Iris pigment epithelial cell (primary cell): ENCODE measurements around the gene CELF4.
A peak's percentile ranks its signal among the peaks of the same experiment; 100 is the strongest.

Source experiments
- DNase-seq: peaks from one replicate; pipeline ENCODE4 v3.0.0-alpha.2; 2011; ENCODE audit warnings: low read depth

Gene CELF4

DNA sequence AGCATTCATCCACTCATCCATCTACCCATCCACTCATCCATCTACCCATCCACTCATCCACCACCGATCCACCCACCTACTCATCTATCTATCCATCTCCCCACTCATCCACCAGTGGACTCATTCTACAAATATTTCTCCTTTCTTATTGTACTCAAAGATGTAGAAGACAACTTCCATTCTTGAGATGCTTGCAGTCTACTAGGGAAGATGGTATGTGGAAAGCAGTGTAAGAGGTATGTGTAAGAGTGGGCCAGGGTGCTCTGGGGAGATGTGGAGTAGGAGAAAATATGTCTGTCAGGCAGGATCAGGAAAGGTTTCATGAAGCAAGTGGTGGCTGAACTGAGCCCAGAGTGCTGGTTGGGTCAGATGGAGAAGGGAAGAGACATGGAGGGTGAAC lies 150.8 kb downstream of the CELF4 start:
- DNase-seq = no peak

DNA sequence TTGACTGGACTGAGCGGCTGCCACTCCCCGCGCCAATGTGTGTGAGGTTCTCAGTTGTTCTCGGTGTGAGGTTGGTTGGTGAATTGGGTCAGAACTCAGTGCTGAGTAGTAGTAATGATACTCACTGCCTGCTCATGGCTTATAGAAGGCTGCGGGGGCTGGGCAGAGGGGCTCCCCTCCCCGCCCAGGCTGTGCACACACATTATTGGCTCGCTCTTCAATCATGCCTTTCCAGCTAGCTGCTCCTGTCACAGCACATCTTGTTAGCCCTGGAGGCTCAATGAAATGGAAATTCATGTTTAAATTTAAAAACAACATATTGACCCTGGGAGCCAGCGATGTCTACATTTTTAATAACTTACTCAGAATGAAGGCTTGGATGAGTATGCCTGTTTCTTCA lies 152.8 kb downstream of the CELF4 start:
- DNase-seq = no peak

DNA sequence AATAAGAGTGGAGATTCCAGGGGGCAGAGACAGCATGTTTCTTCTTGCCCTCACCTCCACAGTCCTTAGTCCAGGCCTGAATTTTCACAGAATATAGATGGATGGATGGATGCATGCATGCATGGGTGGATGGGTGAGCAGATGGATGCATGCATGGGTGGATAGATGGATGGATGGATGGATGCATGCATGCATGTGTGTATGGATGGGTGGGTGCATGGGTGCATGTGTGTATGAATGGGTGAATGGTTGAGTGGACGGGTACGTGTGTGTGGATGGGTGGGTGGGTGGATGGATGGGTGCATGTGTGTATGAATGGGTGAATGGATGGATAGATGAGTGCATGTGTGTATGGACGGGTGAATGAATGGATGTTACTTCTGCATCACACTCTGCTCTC lies 153.3 kb downstream of the CELF4 start:
- no peak for DNase-seq

DNA sequence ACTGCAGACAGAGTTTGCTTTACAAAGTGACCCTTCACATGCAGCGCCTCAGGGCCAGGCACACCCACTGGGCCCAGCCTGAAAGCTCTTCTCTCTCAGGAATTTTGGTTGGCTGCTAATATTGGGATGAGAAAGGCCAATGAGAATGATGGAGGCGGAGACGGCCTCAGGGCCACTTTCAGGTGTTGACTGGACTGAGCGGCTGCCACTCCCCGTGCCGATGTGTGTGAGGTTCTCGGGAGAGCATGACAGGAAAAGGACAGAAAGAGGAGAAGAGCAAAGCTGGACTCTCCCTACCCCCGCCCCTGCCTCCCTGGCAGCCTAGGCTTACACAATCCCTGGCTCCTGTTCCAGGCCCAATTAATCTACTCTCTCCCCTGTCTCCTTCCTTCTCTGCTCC lies 155.7 kb downstream of the CELF4 start:
- DNase-seq = no peak

DNA sequence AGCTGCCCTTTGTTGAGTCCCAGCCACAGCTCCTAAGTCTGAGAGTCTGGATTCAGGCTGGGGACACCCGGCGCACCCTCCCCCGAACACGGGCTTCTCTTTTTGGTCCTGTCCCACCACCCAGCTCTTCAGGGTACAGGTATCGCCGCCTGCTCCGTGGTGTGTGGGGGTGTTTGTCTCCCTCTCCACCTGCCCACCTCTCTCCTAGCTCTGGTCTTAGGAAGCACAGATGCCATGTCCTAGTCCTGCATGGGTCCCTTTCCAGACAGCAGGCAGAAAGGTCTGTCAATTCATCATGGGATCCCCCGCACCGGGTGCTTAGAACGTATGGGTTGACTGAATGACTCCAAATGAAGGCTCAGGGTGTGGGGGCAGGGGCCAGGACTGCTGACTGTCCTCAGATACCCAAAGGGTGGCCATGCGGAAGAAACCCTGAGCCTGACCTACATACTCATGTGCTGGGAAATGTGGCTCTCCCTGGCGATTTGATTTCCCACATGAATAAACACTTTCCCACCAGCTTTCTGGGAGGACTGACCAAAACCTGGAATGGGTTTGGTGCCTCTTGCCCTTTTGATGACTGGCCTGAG lies 156.8 kb downstream of the CELF4 start:
- peak; percentile 6 for DNase-seq

DNA sequence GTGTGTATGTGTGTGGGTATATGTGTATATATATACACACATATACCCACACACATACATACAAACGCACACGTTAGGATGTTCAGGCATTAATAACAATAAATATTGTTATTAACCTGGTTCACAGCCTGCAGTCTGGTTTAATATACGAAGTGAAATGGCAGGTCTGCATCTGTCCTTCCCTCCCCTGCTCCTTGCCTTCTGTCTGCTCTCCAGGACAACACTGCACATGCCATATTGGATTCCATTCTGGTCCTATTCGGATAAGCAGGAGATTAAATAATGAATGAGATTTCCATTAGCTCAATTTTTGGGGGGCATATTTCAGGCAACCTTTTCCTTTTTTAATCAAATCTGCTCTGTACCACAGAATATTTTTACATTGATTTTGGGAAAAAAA lies 158.0 kb downstream of the CELF4 start:
- DNase-seq = no peak

DNA sequence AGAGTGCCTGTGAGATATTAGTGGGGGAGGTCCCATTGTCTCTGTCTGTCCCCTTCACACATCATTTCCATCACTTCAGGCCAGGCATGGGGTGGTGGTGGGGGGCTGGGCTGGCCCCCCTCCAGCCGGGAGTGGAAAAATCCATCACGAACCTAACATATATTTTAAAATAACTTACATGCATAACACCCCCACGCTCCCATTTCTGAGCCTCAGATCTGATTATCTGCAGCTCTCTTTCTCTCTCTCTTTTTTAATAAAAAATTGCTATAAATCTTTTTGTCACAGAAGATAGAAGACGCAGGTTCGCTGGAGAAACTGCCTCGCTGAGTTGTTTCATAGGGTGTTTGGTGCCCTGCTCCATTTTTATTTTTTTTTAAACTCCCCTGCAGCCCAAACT lies 159.8 kb downstream of the CELF4 start:
- no peak for DNase-seq

DNA sequence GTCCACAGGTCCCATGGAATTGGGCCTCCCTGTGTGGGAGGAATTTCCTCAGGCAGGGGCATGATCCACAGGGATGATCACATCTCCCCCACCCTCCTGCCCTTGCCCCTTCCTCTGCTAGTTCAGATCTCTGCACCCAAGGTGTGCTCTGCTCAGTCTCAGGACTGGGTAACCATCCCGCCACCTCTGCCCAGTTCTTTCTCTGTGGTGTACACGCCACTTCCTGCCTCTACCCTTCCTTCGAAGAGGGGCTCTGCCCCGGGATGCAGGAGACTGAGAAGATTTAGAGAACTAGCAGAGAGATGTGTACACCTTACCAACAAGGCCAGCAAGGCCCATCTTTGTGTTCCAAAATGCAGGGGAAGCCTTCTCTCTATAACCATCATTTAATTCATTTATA lies 160.4 kb downstream of the CELF4 start:
- no peak for DNase-seq

DNA sequence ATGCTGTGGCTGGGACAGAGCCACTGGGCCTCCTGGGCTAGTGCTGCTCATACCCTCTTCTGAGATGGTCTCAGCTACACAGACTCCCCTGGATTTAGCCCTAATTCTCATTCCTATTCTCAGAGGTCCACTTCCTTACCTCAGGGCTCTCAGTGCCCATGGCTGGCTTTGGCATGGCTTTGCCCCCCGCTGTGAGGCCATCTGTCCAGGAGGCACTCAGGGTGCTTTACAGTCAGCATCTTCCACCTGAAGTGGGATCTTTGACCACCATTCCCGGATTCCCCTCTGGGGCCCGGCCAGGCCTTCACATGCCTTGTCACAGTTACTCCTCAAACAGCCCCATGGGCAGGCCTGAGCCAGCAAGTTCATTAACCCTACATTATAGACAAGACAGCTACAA lies 161.8 kb downstream of the CELF4 start:
- no peak for DNase-seq

DNA sequence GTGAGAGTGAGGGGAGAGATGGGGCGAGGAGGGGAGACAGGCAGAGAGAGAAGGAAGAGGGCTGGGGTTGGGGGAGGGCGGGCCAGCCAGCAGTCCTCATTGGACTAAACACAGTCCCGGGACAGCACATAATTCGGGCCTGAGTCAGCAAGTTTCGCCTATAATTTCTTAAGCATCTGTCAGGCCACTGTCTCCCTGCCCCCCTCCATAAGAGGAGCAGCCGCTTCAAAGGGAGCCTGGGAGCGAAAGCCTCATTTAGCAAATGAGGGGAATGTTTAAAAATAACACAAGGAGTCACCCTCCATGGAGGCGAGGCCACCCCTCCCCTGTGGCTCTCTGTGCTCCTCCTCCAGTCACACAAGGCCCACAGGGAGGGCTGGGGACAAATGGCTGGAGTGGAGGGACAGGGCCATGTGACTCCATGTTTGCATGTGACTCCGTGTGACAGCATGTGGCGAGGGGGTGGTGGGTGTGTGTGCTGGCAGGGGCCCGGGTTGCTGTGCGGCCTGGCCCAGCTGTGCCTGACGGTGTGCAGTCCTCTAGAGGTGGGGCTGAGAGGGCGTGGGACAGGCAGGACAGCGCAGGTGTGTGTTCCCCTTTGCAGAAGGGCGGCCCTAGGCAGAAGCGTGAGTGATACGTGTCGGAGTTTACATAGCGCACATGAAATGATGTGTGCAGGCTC lies 162.4 kb downstream of the CELF4 start:
- DNase-seq = peak; percentile 73

DNA sequence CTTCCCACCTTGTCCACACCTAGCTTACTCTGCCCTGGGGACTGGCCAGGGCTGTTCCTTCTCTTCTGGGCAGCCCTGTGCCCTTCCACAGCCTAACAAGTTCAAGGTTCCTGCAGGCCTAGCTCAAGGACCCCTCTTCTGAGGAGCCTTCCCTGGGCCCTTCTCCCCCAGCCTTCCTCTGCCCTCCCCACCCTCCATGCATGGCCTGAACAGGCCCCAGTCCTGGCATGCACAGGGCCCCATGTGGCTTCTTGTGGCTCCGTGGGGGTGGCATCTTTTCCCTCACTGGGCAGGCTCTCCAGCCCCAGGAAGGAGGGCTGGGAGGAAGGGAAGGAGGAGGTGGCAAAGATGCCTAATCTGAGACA lies 162.9 kb downstream of the CELF4 start:
- no peak for DNase-seq

DNA sequence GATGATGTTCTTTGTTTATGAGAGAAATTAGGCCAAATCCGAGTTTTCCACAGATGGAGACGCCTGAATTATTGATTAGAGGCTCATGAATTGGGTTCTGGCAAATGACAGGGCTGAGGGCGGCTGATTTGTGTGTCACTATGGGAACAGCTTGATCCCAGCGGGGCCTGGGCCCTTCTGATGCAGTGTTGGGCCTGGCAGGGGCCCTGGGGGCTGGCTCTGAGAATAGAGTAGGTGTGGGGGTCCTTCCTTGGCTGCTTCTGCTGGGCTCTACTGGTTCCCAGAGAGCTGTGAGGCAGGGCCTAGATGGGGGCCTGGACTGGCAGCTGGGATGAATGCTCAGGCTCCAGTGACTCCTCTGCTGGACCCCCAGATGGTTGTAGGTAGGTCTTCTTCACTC lies 164.8 kb downstream of the CELF4 start:
- DNase-seq = no peak

DNA sequence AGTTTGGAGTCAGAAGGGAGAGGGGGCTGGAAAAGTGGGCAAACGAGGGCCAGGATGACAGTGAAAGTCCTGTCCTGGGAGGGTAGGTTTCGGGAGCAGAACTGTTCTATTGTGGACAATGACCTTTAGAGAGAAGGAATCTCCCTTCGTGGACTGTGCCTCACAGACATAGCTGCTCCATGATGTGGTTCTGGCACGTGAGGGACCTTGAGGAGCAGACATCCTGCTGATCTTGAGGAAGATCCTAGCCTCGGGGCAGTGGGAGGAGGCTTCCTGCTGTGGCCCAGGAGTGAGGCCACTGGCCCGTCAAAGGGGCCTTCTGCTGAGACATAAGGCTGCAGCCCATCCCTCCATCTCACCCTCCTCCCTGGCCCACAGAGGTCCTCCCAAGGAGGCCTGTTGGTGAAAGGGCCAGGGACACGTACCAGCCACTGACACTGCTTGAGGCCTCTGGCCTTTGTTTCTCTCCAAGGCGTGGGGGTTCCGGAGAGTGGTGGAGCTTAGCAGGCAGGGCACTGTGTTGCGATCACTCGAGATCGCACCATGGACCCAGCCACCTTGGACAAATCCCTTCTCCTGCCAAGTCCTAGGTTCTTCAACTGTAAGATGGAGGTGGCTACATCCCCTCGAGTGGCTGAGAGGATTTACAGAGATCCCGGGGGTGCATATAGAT lies 167.2 kb downstream of the CELF4 start:
- no peak for DNase-seq

DNA sequence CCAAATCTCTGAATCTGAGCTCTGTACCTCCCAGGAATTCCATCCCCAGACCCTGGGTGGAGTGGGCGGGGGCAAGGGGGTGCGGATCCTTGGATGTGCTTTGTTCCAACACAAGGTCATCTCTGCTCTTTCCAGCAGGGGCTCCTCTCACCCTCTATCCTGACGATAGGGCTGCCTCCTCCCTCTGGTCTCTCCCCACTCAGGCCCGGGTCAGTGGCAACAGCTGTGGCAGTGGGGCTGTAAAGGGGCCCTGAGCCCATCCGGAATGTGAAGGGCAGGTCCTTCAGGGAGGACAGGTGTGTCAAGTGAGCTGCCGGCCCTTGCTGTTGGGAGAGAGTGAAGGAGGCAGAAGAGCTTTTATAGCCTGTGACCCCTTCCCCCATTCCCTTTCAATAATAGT lies 167.8 kb downstream of the CELF4 start:
- no peak for DNase-seq

DNA sequence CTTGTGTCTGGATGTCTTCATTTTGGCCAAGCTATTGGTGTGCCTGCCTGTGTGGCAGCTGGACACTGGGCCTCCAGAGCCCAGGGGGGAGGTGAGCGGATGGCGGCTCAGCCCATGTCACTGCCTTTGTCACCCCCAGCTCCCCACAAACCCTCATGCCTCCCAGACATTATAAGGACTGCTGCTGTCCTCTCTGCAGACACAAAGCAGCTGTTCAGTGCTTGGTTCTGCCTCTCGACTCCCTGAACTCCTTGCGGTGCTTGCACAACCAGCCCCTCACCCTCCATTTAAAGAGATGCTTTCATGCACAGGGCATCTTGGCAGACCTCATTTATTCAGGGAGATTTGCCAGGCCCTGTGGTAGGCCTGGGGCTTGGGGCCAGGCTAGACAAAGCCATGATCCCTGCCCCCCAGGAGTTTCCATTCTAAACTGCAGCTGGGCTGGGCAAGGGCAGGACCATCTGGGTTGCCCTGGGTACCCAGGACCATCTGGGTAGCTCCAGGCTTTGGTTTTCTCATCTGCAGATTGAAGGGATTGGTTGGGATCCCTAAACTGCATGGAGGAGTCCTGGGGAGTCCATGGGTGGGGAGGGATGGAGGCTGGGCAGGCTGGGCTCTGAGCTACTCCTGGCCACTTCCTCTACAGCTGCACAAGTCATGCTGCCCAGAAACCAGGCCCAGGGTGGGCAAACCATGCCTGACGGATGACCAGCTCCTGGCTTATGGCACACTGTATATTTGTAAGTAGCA lies 168.5 kb downstream of the CELF4 start:
- no peak for DNase-seq

DNA sequence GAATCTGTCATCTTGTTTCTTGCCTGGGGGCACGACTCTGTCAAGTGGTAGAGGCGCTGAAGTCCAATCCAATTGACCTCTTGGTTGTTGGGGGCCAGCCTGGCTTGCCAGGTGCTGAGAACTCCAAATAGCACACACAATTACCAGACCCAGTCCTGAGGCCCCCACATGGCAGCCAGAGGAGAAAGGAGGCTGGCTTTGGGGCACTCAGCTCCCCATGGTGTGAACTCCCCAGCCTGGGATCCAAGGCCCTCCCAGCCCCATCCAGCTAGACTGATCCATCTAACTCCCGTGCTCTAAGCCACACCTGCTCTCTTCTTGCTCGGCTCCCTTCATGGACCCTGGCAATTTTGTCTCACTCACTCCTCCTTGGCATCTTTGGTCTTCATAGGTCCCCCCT lies 170.0 kb downstream of the CELF4 start:
- DNase-seq = no peak

DNA sequence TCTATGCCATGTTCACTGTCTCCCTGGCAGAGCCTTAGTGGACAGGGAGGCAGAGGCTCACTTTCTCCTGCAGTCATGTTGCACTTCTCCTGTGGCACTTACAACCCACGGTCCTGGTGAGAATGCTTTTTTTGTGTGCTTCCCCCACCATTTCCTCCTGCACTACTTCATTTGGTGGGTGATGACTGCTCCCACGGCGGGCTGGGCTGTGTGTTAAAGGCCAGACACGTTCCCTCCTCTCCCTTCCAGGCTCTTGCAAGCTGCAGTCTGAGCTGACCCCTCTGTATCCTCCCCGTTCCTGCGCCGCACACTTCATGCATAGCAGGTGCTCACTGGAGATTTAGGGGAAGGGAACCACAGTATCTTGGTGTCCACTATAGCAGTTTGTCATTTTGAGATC lies 170.5 kb downstream of the CELF4 start:
- DNase-seq = no peak

DNA sequence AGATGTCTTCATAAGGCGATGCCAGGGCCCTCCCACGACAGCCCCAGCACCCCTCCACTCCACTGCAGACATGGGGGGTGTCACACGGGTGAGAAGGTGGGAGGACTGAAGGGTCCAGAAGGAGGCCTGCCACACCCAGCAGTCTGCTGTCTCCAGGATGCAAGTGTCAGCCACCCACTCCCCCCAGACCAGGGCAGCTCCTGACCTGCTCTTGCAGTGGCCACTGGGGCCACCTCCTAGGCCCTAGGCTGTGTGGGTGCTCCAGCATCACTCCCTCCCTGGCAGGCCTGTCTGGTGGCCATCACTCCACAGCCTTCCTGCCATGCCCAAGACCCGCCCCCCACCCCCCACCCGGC lies 171.0 kb downstream of the CELF4 start:
- no peak for DNase-seq

DNA sequence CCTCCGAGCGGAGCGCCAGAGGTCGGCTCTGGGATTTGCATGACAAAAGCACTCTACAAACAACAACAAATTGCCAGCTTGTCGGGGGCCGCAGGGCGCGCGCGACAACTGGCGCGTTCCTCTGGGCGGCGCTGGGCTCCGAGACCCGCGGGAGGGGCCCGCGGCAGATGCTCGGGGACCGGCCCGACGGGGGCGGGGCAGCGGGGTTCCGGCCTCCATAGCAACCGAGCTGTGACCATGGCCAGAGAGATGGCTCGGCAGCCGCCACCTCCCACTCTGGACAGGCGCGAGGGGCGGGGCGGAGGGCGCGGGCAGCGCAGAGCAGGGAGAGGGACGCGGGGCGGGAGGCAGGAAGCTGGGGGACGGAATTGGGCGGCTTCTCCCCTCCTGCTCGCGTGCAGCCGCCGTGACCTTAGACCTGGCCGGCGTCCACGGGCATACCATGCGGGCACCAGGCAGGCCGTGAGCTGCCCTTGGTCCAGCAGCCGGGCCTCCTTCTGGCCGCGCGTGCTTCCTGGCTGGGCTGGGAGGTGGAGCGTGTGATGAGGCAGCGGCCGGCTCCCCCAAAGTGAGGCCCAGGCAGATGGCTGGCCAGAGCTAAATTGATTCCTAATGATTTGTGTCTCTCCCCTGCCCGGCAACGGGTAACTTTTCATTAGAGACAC lies 171.5 kb downstream of the CELF4 start:
- peak; percentile 29 for DNase-seq

DNA sequence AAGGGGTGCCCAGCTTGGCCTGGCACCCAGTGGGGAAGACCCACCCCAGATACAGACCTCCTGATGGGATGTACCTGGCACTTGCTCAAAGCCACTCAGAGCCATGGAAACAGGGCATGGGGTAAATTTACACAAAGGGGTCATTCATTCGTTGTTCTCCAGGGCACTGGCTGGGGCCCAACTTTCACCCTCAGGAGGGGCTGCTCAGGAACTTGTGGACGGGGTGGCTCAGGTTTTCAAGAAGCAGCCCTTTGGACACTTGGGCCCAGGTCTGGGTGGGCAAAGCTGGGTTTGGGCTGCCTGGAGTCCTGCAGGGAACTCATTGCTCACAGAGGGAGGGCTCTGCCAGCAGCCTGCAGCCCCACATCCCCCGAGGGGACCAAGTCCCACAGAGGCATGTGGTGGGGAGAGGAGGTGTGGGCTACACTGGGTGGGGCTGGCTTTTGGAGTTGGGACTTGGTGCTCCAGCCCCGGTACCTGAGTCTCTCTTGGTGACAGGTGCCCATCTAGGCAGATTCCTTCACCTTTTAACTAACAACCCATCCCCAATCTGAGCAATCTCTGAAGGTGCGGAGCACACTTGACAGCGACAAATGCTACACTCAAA lies 172.3 kb downstream of the CELF4 start:
- DNase-seq = no peak

DNA sequence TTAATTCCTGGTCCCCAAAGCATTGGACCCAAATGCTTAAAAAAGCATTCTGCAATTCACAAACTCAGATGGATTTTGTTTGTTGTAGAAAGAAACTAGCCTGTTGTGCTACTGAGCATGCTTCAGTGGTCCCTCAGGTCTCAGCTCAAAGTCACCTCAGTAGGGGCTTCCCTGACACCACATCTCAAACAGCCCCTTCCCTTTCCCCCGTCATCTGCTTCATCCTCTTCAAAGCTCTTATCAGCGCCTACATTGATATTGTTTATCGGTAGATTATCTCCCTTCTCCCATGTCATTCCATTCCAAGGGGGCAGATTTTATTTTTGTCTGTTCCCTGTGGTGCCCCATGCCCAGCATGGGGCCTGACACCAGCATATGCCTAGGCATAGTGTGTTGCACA lies 172.9 kb downstream of the CELF4 start:
- no peak for DNase-seq
